ENCODE measurements around the gene COQ4.

DNA sequence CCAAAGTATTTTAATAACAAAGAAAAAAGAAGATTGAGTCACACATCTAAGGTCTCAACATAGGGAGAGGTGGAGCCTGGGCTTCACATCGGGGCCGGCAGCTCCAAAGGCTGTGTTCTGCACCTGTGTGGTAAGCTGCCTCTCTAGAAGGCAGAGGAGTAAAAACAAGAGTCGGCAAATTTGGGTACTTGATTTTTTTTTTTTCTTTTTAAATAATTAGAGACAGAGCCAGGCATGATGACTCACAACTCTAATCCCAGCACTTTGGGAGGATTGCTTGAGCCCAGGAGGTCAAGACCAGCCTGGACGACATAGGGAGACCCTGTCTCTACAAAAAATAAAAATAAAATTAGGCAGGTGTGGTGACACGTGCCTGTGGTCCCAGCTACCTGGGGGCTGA is 53.2 kb downstream of the COQ4 start:
- TF ChIP-seq, protein P1, sequence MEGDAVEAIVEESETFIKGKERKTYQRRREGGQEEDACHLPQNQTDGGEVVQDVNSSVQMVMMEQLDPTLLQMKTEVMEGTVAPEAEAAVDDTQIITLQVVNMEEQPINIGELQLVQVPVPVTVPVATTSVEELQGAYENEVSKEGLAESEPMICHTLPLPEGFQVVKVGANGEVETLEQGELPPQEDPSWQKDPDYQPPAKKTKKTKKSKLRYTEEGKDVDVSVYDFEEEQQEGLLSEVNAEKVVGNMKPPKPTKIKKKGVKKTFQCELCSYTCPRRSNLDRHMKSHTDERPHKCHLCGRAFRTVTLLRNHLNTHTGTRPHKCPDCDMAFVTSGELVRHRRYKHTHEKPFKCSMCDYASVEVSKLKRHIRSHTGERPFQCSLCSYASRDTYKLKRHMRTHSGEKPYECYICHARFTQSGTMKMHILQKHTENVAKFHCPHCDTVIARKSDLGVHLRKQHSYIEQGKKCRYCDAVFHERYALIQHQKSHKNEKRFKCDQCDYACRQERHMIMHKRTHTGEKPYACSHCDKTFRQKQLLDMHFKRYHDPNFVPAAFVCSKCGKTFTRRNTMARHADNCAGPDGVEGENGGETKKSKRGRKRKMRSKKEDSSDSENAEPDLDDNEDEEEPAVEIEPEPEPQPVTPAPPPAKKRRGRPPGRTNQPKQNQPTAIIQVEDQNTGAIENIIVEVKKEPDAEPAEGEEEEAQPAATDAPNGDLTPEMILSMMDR (IDR thresholded peaks at IDR 0.05): no peak
- TF ChIP-seq POLR2A (IDR thresholded peaks at IDR 0.05): no peak
